SHP77 (cell line): Measurements from ENCODE around the gene ATP6V0D1.

Experiments
- DNase-seq, 2 experiments: peaks; one replicate each; lab custom pipeline; 2025; lab: John Stamatoyannopoulos, UW

The ATP6V0D1 gene

DNA sequence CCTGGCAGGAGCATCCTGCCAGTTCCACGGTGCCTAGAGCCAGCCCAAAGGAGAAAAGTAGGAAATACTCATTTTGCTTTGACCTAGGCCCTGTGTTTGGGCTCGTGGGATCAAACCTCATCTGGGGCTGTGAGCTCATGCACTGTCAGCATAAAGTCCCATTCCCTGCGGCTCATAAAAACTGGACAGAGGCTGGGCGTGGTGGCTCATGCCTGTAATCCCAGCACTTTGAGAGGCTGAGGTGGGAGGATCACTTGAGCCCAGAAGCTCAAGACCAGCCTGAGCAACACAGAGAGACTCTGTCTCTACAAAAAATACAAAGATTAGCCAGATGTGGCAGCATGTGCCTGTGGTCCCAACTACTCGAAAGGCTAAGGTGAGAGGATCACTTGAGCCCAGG is 17.9 kb downstream of the ATP6V0D1 start:
- no peak for DNase-seq

GRCh38 chr16:67462279-67462655 is 18.7 kb downstream of the ATP6V0D1 start:
- DNase-seq, result no peak

- no peak for DNase-seq
Observed at GRCh38 chr16:67461600-67462278, 19.2 kb downstream of the ATP6V0D1 start.

DNA sequence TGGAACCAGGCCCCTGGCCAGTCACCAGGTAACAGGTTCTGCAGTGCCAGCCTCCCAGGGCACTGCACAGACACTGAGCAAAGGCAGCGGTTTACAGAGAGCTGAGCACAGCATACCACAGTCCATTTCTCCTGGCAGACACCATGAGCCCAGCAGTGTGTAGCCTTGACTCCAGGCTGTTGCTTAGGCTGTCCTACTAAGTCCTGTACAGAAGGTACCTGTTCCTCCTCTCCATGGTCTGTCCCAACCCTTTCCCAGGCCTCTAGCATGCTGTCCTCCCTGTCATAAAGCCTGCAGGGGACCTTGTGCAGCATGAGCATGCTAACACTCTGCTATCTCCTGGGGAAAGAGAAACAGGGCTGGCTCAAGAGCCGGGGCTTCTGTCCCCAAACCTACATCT is 20.0 kb downstream of the ATP6V0D1 start:
- no peak for DNase-seq

- no peak for DNase-seq
Observed at GRCh38 chr16:67460168-67460567, 20.8 kb downstream of the ATP6V0D1 start.

- no peak for DNase-seq
Observed at GRCh38 chr16:67459861-67460150, 21.2 kb downstream of the ATP6V0D1 start.

- DNase-seq, result no peak
Observed at GRCh38 chr16:67459066-67459860, 21.7 kb downstream of the ATP6V0D1 start.

GRCh38 chr16:67458121-67458641 is 22.8 kb downstream of the ATP6V0D1 start:
- DNase-seq, result no peak

DNA sequence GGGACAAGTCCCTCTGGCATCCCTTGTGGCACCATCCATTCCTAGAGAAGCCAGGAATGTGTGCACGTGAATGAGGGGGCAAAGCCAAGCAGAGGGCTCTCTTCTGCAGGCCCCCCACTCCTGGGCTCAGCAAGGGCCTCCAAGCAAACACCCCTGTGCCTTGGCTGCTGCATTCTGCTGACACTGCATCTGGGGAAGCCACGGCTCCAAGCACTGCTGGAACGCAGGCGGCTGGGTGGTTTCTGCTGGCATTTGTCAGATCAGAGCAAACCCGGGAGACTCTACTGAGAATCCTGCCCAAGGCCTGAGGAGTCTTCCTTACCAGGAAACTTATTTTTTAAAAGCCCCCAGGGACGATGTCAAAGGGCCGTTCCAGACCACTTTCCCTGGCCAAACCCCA is 23.3 kb downstream of the ATP6V0D1 start:
- DNase-seq, result no peak

GRCh38 chr16:67456391-67457081 is 24.4 kb downstream of the ATP6V0D1 start:
- peak; percentile 22 to 26 for DNase-seq

DNA sequence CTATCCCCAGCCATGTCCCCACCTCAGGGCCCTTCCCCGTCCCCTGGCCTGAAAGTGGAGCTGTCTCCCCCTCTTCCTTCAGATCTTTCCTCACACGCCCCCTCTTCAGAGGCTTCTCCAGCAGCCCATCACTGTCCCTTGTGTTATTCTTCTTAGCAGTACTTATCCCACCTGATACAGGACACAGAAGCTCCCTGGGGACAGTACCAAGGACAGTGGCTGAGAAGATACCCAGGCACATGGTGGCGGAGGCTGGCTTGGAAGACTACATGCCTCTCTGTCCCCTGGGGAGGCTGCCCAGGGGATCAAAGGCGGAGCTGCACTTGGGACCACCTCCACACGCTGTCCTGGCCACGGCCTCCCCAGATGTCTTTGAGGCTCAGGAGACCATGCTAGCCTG is 26.1 kb downstream of the ATP6V0D1 start:
- no peak for DNase-seq

GRCh38 chr16:67454104-67454503 is 26.9 kb downstream of the ATP6V0D1 start:
- DNase-seq, result no peak

GRCh38 chr16:67451704-67452435 is 29.1 kb downstream of the ATP6V0D1 start:
- no peak for DNase-seq

- no peak for DNase-seq
Observed at GRCh38 chr16:67451061-67451703, 29.8 kb downstream of the ATP6V0D1 start.

GRCh38 chr16:67449739-67450138 is 31.2 kb downstream of the ATP6V0D1 start:
- no peak for DNase-seq

DNA sequence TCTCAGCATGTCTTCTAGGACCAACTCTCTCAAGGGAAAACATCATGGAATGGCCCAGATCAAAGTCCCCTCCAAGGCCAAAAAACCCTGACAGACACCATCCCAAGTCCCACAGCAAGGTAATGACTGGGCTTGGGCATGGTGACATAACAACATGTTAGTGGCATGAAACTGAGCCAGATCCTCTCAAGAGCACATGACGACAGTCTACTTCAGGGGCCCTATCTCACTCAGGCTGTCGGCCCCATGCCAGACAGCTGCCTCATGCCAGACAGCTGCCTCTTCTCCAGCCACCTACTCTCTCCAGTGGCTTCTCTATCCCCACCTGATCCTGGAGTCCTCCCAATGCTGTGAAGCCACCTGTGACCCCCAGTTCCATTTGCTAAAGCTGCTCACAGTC is 31.6 kb downstream of the ATP6V0D1 start:
- DNase-seq, result peak; percentile 83

GRCh38 chr16:67448580-67448979 is 32.4 kb downstream of the ATP6V0D1 start:
- DNase-seq, result no peak

- DNase-seq, result peak; percentile 43 to 51
Observed at GRCh38 chr16:67447508-67448076, 33.4 kb downstream of the ATP6V0D1 start.

GRCh38 chr16:67446968-67447507 is 33.9 kb downstream of the ATP6V0D1 start:
- no peak for DNase-seq

GRCh38 chr16:67445913-67446907 is 34.7 kb downstream of the ATP6V0D1 start:
- DNase-seq, result no peak
